Adipocyte (in vitro differentiated cells): ENCODE results near the gene KRTAP5-4.

ENCODE experiments used
- DNase-seq: peaks from one replicate; pipeline ENCODE4 v3.0.0-alpha.2; 2015; ENCODE audit warnings: low read depth
- H3K27me3 ChIP-seq: replicated peaks from 2 replicates; pipeline ENCODE4 v1.7.0; 2013; ENCODE audit warnings: mild to moderate bottlenecking, low read length, moderate library complexity; ENCODE audit not compliant: control insufficient read depth, insufficient read depth
- H3K36me3 ChIP-seq: 2 replicates; pipeline ENCODE4 v1.7.0; 2013; ENCODE audit warnings: low read length, mild to moderate bottlenecking, moderate library complexity; ENCODE audit not compliant: control insufficient read depth, insufficient read depth, severe bottlenecking
- H3K4me1 ChIP-seq: 2 replicates; pipeline ENCODE4 v1.7.0; 2013; ENCODE audit warnings: mild to moderate bottlenecking, low read length, moderate library complexity; ENCODE audit not compliant: control insufficient read depth, insufficient read depth
- H3K4me3 ChIP-seq: 2 replicates; pipeline ENCODE4 v1.7.0; 2013; ENCODE audit warnings: mild to moderate bottlenecking, low read length, moderate library complexity
- H3K9ac ChIP-seq: 2 replicates; pipeline ENCODE4 v1.7.0; 2013; ENCODE audit warnings: mild to moderate bottlenecking, low read length, moderate library complexity
- H3K9me3 ChIP-seq: 2 replicates; pipeline ENCODE4 v1.7.0; 2013; ENCODE audit warnings: mild to moderate bottlenecking, low read length, moderate library complexity; ENCODE audit not compliant: control insufficient read depth

KRTAP5-4 gene

DNA sequence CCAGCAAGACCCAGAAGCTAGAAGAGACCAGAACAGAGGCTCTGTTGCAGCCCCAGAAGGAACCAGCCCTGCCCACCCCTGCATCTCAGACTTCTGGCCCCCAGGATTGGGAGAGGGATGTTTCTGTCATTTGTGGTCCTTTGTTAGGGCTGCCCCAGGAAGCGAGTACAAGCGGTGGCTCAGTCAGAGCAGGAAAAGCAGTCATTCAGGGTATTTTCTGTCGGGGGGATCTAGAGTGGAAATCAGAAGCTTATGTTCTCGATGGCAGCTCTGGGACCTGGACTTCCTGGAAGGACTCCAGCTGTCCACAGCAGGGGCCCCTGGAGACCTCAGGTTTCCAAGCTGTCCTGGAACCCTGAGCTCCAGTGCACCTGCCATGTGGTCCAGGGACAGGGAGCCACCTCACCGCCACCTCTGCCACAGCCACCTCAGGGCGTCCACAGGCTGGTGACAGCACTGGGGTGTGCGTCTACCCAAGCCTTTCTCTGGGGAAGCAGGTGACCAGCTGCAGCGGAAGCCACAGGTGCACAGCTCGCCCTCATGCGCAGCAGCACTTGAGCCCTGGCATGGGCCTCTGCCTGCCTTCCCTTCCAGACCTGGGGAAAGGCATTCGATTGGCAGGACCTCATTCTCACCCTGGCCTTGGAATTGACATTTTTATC is 10.2 kb upstream of the KRTAP5-4 start:
- DNase-seq = no peak
- no peaks in the 10 kb centered on the region for H3K9me3 ChIP-seq
- no peaks in the 10 kb centered on the region for H3K4me1 ChIP-seq
- H3K27me3 ChIP-seq = peaks cover 70% of the 10 kb centered on the region
- H3K4me3 ChIP-seq = no peak overlapping the region
- H3K36me3 ChIP-seq = no peaks in the 10 kb centered on the region
- no peak overlapping the region for H3K9ac ChIP-seq

DNA sequence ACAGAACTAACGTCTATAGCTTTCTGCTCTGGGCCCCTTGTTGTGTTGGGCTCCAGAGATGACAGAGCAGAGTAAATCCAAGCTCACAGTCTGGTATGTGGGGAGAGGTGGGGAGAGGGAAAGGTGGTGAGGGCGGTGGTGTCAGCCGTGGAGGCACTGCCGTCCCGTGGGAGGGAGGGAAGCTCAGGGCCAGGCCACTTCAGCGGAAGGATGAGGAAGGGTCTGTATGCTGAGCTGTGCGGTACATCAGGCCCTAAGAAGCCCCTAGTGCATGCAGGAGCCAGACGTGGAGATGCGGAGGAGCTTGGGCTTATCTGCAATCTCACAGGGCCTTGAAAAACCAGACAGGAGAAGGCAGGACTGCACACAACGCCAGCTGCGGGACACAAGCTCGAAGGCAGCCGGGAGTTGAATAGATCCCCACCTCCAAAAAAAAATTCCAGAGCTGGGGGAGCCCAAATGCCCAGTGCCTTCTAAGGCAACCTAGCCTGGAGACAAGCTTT is 9.2 kb upstream of the KRTAP5-4 start:
- peaks cover 66% of the 10 kb centered on the region for H3K27me3 ChIP-seq

DNA sequence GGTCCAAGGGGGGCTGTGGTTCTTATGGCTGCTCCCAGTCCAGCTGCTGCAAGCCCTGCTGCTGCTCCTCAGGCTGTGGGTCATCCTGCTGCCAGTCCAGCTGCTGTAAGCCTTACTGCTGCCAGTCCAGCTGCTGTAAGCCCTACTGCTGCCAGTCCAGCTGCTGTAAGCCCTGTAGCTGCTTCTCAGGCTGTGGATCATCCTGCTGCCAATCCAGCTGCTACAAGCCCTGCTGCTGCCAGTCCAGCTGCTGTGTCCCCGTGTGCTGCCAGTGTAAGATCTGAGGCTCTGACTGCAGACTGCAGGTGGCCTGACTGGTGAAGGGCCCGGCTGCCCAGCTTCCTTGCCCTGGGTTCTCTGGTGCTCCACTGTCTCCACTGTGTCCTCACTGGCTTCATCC is 8.3 kb upstream of the KRTAP5-4 start:
- Histone ChIP-seq H3K4me1 (no peaks in the 10 kb centered on the region), H3K9me3 (no peaks in the 10 kb centered on the region), H3K36me3 (no peaks in the 10 kb centered on the region), H3K9ac (no peak overlapping the region), H3K27me3 (peaks cover 63% of the 10 kb centered on the region), H3K4me3 (no peak overlapping the region)
- DNase-seq = no peak

More for the DNA sequence above, 9.2 kb upstream of the KRTAP5-4 start:
- Histone ChIP-seq H3K9ac (no peak overlapping the region), H3K36me3 (no peaks in the 10 kb centered on the region), H3K4me1 (no peaks in the 10 kb centered on the region), H3K9me3 (no peaks in the 10 kb centered on the region), H3K4me3 (no peak overlapping the region)
- DNase-seq = no peak

DNA sequence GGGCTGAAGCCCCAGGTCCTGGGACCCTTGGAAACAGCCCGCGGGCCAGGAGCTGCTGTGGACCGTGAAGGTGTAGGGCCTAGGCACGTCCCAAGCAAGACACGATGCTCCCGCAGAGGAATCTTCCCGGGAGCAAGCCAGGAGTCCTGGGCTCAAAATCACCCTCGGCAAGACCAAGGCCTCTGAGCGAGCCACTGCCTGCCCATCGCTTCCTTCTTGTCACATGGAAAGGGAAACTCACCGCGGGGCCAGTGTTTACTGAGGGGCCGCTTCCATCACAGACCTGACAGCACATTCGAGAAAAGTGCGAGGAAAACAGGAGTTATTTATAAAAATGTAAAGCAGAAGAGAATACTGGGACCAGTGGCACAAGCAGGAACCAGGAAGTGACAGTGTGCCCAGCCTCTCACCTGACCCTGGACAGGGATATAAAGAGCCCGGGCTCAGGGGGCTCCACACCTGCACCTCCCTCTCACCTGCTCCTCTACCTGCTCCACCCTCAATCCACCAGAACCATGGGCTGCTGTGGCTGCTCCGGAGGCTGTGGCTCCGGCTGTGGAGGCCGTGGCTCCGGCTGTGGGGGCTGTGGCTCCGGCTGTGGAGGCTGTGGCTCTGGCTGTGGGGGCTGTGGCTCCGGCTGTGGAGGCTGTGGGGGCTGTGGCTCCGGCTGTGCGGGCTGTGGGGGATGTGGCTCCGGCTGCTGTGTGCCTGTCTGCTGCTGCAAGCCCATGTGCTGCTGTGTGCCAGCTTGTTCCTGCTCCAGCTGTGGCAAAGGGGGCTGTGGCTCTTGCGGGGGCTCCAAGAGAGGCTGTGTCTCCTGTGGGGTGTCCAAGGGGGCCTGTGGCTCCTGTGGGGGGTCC is 7.6 kb upstream of the KRTAP5-4 start, which contains the start of gene KRTAP5-5:
KRTAP5-5 (plus strand) TSS at position 450 of the 860 bp plus-strand sequence; CDS start at position 516, 66 bp downstream.
- H3K36me3 ChIP-seq = no peaks in the 10 kb centered on the region
- H3K9me3 ChIP-seq = no peaks in the 10 kb centered on the region
- no peaks in the 10 kb centered on the region for H3K4me1 ChIP-seq
- no peak within 1 kb of the TSS for H3K4me3 ChIP-seq
- H3K9ac ChIP-seq = no peak within 1 kb of the TSS
- peaks cover 65% of the 10 kb centered on the region for H3K27me3 ChIP-seq
- no peak for DNase-seq

DNA sequence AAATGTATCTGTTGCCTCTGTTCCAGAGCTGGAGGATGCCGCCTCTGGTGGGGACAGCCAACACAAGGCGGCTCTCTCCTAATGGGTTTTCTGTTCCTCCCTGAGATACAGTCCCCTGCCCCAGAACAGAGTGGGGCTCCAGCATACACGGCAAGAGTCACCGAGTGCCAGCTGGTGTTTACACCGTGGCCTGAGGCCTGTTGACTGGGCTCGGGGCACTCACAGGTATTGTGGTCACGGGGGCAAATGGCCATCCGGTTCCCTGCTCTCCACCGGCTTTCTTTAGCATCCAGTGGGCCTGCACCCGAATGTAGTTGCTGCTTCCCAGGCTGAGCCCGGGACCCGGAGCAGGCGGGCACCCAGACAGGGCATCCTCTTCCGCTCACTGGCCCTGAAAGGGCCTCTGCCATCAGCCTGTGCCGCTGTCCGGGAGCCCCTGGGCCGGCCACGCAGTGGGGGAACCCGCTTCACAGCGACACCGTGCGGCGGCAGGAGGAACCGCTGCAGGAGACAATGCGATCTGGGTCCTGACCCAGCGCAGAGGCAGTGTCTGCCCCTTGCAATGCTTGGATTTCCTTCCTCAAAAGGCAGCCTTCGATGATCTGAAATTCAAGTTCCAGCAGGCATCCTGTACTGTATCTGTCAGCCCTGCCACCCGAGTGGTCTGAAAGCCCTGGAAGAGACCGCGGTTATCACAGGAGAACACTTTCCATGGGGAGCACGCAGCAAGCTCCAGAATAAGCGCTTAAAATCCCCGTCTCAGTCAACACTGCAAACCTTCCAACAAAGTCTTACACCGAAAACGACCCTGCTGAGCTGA is 6.8 kb upstream of the KRTAP5-4 start:
- Histone ChIP-seq H3K4me1 (no peaks in the 10 kb centered on the region), H3K9ac (no peak overlapping the region), H3K9me3 (no peaks in the 10 kb centered on the region), H3K4me3 (no peak overlapping the region), H3K36me3 (no peaks in the 10 kb centered on the region), H3K27me3 (peaks cover 70% of the 10 kb centered on the region)
- peak; percentile 76 for DNase-seq

DNA sequence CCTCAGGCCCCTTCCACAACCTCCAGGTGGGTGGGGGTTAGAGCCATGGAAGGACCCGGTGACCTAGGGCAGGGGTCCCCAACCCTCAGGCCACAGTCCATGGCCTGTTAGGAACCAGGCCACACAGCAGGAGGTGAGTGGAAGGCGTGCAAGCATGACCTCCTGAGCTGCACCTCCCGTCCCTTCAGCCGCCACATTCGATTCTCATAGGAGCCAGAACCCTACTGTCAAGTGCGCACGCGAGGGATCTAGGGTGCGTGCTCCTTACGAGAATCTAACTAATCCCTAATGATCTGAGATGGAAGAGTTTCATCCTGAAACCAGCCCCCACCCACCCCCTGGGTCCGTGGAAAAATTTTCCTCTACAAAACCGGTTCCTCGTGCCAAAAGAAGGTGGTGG is 3.6 kb upstream of the KRTAP5-4 start:
- Histone ChIP-seq H3K4me1 (no peaks in the 10 kb centered on the region), H3K9ac (no peak overlapping the region), H3K9me3 (no peaks in the 10 kb centered on the region), H3K36me3 (no peaks in the 10 kb centered on the region), H3K4me3 (no peak overlapping the region), H3K27me3 (peaks cover 55% of the 10 kb centered on the region)
- DNase-seq = no peak

DNA sequence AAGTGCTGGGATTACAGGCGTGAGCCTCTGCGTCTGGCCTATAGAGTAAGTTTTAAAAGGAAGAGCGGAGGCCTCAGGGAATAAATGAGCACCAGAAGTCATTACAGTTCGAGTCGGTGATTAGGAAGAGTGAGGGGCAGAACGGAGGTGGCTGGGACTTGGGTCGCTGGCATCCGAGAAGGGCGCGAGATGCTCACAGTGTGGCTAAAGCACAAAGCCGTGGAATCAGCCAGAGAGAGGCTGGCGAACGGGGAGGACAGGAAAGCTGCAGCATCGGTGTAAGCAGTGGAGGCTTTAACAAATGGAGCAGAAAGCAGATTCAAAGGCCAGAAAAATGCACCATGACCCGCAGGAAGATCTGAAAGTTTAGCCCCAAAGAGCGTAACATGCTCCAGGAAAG is 2.7 kb upstream of the KRTAP5-4 start:
- H3K36me3 ChIP-seq = no peaks in the 10 kb centered on the region
- H3K27me3 ChIP-seq = peaks cover 59% of the 10 kb centered on the region
- no peak overlapping the region for H3K4me3 ChIP-seq
- no peaks in the 10 kb centered on the region for H3K4me1 ChIP-seq
- H3K9ac ChIP-seq = no peak overlapping the region
- no peak for DNase-seq
- no peaks in the 10 kb centered on the region for H3K9me3 ChIP-seq

DNA sequence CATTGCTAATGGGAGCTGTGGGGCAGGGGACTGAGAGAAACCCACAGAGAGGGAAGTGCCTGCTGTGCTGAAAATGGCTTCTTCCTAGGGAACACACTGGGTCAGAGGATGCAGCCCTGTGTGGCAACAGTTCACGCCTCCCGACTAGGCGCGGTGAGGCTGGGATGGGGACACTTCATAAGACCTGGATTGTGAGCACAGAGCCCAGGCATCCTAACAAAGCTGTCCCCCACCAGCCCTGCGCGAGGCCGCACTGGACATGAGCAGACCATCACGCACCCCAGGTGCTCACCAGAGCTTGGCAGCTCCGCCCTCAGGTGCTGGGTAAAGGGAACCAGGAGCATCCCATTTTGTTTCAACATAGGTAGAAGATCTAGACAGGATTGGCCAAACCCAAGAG is 1.8 kb upstream of the KRTAP5-4 start:
- H3K9me3 ChIP-seq = no peaks in the 10 kb centered on the region
- no peak overlapping the region for H3K4me3 ChIP-seq
- DNase-seq = no peak
- H3K4me1 ChIP-seq = no peaks in the 10 kb centered on the region
- peaks cover 53% of the 10 kb centered on the region for H3K27me3 ChIP-seq
- H3K36me3 ChIP-seq = no peaks in the 10 kb centered on the region
- H3K9ac ChIP-seq = no peak overlapping the region

DNA sequence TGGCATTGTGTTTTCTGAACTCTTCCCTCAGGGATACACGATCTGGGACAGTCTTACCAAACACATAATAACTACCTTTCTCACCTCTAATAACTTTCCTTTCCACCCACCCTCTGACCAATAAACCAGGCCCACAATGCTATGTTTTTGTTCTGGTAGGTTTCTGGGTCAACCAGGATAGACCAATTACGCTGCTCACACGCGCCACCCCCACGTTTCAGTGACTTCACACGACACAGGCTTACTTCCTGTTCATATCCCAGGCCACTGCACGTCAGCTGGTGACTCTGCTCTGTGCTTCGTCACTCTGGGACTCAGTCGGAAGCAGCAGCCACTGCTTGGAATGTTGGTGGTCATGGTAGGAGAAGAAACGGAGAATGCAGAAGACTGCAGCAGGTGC is 2.5 kb downstream of the KRTAP5-4 start:
- peaks cover 7% of the 10 kb centered on the region for H3K9me3 ChIP-seq
- H3K27me3 ChIP-seq = peaks cover 59% of the 10 kb centered on the region
- no peaks in the 10 kb centered on the region for H3K36me3 ChIP-seq
- no peaks in the 10 kb centered on the region for H3K4me1 ChIP-seq
- H3K4me3 ChIP-seq = no peak overlapping the region
- DNase-seq = no peak
- no peak overlapping the region for H3K9ac ChIP-seq

DNA sequence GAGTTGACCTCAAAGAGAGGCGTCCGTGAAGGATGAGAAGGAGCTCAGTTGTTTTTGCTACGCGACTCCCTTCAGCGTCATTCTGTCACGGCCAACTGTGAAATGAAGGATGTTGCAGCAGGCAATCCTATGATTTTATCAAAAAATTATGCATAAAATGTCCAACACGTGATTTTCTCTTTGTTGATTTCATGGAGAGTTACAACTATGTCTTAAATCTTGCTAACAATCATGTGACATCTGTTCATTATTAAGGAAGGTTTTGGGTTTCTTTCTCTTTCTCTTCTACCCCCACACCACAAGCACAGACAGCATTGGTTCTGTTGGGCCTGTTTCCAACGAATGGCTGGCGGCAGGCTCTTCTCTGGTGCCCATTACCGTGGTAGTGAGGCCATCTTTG is 3.7 kb downstream of the KRTAP5-4 start:
- DNase-seq = peak; percentile 44
- H3K36me3 ChIP-seq = no peaks in the 10 kb centered on the region
- H3K9ac ChIP-seq = no peak overlapping the region
- H3K9me3 ChIP-seq = peaks cover 7% of the 10 kb centered on the region
- H3K4me3 ChIP-seq = no peak overlapping the region
- no peaks in the 10 kb centered on the region for H3K4me1 ChIP-seq
- peaks cover 62% of the 10 kb centered on the region for H3K27me3 ChIP-seq

DNA sequence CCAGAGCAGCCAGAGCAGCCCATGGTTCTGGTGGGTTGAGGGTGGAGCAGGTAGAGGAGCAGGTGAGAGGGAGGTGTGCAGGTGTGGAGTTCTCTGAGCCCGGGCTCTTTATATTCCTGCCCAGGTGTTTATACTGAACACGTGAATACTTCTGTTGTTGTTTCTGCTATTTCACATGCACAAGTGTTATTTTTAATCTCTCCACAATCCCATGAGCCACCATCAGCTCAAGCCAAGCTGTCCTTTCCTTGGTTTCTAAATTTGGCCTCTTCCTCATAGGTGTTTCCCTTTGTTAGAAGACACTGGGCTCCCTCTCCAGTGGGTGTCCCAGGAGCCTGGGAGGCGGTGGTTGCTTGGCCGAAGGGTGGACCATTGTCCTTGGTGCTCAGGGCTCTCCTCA is 13.6 kb downstream of the KRTAP5-4 start, which contains the start of gene KRTAP5-3:
KRTAP5-3 (minus strand) TSS at position 101 of the 400 bp plus-strand sequence; CDS start at position 23, 78 bp downstream.
- DNase-seq = no peak
- Histone ChIP-seq H3K4me3 (no peak within 1 kb of the TSS), H3K4me1 (no peaks in the 10 kb centered on the region), H3K9me3 (no peaks in the 10 kb centered on the region), H3K27me3 (peaks cover 34% of the 10 kb centered on the region), H3K36me3 (no peaks in the 10 kb centered on the region), H3K9ac (no peak within 1 kb of the TSS)
